NCI-H82 treated with DMSO at 0.1 percent for 48 hours (cell line): ENCODE data around the gene SNCAIP.
"Not testable (repeated sequence)": the region's sequence is repeated elsewhere in the genome, so short reads cannot be mapped to it uniquely, and the experiment has no call there.

Experiments
- DNase-seq: peaks from one replicate; lab custom pipeline; 2025; ENCODE audit not compliant: unreplicated experiment; lab: John Stamatoyannopoulos, UW

SNCAIP gene

GRCh38 chr5:122356855-122357254 is 44.8 kb downstream of the SNCAIP start:
- DNase-seq: no peak

- no peak for DNase-seq
These were observed 46.4 kb downstream of the SNCAIP start for GRCh38 chr5:122358372-122358979.

GRCh38 chr5:122362361-122362760 is 50.3 kb downstream of the SNCAIP start:
- DNase-seq: no peak

GRCh38 chr5:122363623-122364022 is 51.6 kb downstream of the SNCAIP start:
- DNase-seq: no peak

GRCh38 chr5:122366501-122366900 is 54.5 kb downstream of the SNCAIP start:
- no peak for DNase-seq

- DNase-seq: no peak
These were observed 55.4 kb downstream of the SNCAIP start for GRCh38 chr5:122367456-122367855.

GRCh38 chr5:122368510-122369251 is 56.6 kb downstream of the SNCAIP start:
- DNase-seq: peak; percentile 8

GRCh38 chr5:122369253-122369815 is 57.3 kb downstream of the SNCAIP start:
- DNase-seq: no peak

- no peak for DNase-seq
These were observed 59.6 kb downstream of the SNCAIP start for GRCh38 chr5:122371511-122372151.

- no peak for DNase-seq
These were observed 62.1 kb downstream of the SNCAIP start for GRCh38 chr5:122374110-122374509.

- no peak for DNase-seq
These were observed 63.8 kb downstream of the SNCAIP start for GRCh38 chr5:122375801-122376200.

GRCh38 chr5:122376250-122376649 is 64.2 kb downstream of the SNCAIP start:
- DNase-seq: no peak

- no peak for DNase-seq
These were observed 65.0 kb downstream of the SNCAIP start for GRCh38 chr5:122377026-122377425.

- not testable (repeated sequence) for DNase-seq
These were observed 70.9 kb downstream of the SNCAIP start for GRCh38 chr5:122382938-122383337.

- no peak for DNase-seq
These were observed 72.8 kb downstream of the SNCAIP start for GRCh38 chr5:122384739-122385235.

- DNase-seq: no peak
These were observed 73.2 kb downstream of the SNCAIP start for GRCh38 chr5:122385286-122385685.

GRCh38 chr5:122385808-122386207 is 73.8 kb downstream of the SNCAIP start:
- no peak for DNase-seq

GRCh38 chr5:122390154-122390553 is 78.1 kb downstream of the SNCAIP start:
- DNase-seq: no peak

GRCh38 chr5:122390694-122391093 is 78.7 kb downstream of the SNCAIP start:
- no peak for DNase-seq

GRCh38 chr5:122391621-122392020 is 79.6 kb downstream of the SNCAIP start:
- DNase-seq: peak; percentile 9

- DNase-seq: no peak
These were observed 80.2 kb downstream of the SNCAIP start for GRCh38 chr5:122392224-122392623.

GRCh38 chr5:122392824-122393223 is 80.8 kb downstream of the SNCAIP start:
- DNase-seq: no peak
